B cell (primary cell): Measurements from ENCODE around the gene ZBTB16. TPM values are rescaled to one million over a fixed set of nuclear protein-coding genes. Genes with fewer than 3 reads are reported as not detected.

ENCODE experiments used
- ATAC-seq: fragments of 200-7000 bp; cut with Tn5 transposase; one replicate; pipeline ENCODE4 v1.10.0; 2021; ENCODE audit warnings: low read depth, mild to moderate bottlenecking, moderate number of reproducible peaks, moderate library complexity
- CTCF ChIA-PET: fragments of 350-600 bp; sonication (Branson Sonifier 250); formaldehyde crosslinking; loops from one replicate; lab custom pipeline; 2021; ENCODE audit warnings: antibody characterized with exemption, inconsistent platforms; lab: Charles Lee
- POLR2A ChIA-PET: fragments of 350-600 bp; sonication (Branson Sonifier 250); formaldehyde crosslinking; loops from one replicate; lab custom pipeline; 2021; ENCODE audit warnings: antibody characterized with exemption; lab: Charles Lee
- DNase-seq: peaks from one replicate; pipeline ENCODE4 v3.0.0; 2013
- H2AFZ ChIP-seq: 2 replicates; pipeline ENCODE4 v1.6.1; 2012; ENCODE audit warnings: mild to moderate bottlenecking, low read depth, low read length; ENCODE audit not compliant: insufficient read depth, poor library complexity, severe bottlenecking
- H3K27ac ChIP-seq, 2 donors: 1 replicate in 1 of 2; 2 replicates in 1 of 2; pipeline ENCODE4 v1.5.1; 2012 to 2013; ENCODE audit warnings: low read length in 2 of 2, mild to moderate bottlenecking in 2 of 2, moderate library complexity in 1 of 2
- H3K27me3 ChIP-seq, 4 experiments: fragments of 200-600 bp in 1 of 4; sonication (generic) in 1 of 4; replicated peaks in 1 of 4; 1 replicate in 2 of 4; 2 replicates in 2 of 4; pipeline versions ENCODE4 v1.6.1 to v1.7.0; 2013 to 2016; ENCODE audit warnings: low read length in 3 of 4, mild to moderate bottlenecking in 2 of 4, mixed read lengths in 1 of 4, moderate library complexity in 1 of 4; ENCODE audit not compliant: insufficient read depth in 4 of 4, control insufficient read depth in 3 of 4; ENCODE audit errors: control extremely low read depth in 1 of 4
- H3K36me3 ChIP-seq, 2 experiments: replicated peaks in 1 of 2; 1 replicate in 1 of 2; 2 replicates in 1 of 2; pipeline versions ENCODE4 v1.6.1 to v1.7.1; 2013; ENCODE audit warnings: low read length in 1 of 2; ENCODE audit not compliant: insufficient read depth in 2 of 2, control insufficient read depth in 1 of 2; ENCODE audit errors: control extremely low read depth in 1 of 2, extremely low read depth in 1 of 2
- H3K4me1 ChIP-seq, 2 donors: fragments of 200-600 bp in 1 of 2; sonication (generic) in 1 of 2; 1 replicate in 1 of 2; 2 replicates in 1 of 2; pipeline versions ENCODE4 v1.5.1 to v1.6.1; 2013 to 2017; ENCODE audit warnings: low read length in 2 of 2; ENCODE audit not compliant: control insufficient read depth in 2 of 2, insufficient read depth in 2 of 2
- H3K4me2 ChIP-seq: replicated peaks from 2 replicates; pipeline ENCODE3; 2012; ENCODE audit warnings: mild to moderate bottlenecking, low read depth, low read length; ENCODE audit not compliant: poor library complexity, severe bottlenecking
- H3K4me3 ChIP-seq, 5 experiments: fragments of 200-600 bp in 1 of 5; sonication (generic) in 1 of 5; 1 replicate in 3 of 5; 2 replicates in 2 of 5; pipeline versions ENCODE4 v1.5.1 to v1.7.0; 2011 to 2016; ENCODE audit warnings: low read length in 4 of 5, mild to moderate bottlenecking in 4 of 5, low read depth in 2 of 5, control low read depth in 1 of 5, moderate library complexity in 1 of 5; ENCODE audit not compliant: insufficient read depth in 1 of 5; ENCODE audit errors: control extremely low read depth in 1 of 5, extremely low read depth in 1 of 5
- H3K79me2 ChIP-seq: fragments of 200-600 bp; sonication (generic); one replicate; pipeline ENCODE4 v1.6.0; 2016; ENCODE audit warnings: low read length; ENCODE audit not compliant: control insufficient read depth, insufficient read depth
- H3K9ac ChIP-seq: fragments of 200-600 bp; sonication (generic); 2 replicates; pipeline ENCODE4 v1.6.1; 2017; ENCODE audit warnings: mild to moderate bottlenecking, low read length, moderate library complexity
- H3K9me3 ChIP-seq, 3 donors: one replicate each; pipeline versions ENCODE4 v1.6.1 to v1.7.1; 2013; ENCODE audit warnings: low read length in 2 of 3; ENCODE audit not compliant: control insufficient read depth in 2 of 3, insufficient read depth in 1 of 3; ENCODE audit errors: control extremely low read depth in 1 of 3
- H4K20me1 ChIP-seq: 2 replicates; pipeline ENCODE4 v1.6.0; 2012; ENCODE audit warnings: mild to moderate bottlenecking, low read length; ENCODE audit not compliant: insufficient read depth, control insufficient read depth, poor library complexity, severe bottlenecking
- H3K27ac Mint-ChIP-seq: one replicate; pipeline ENCODE4 v1.8.0; 2021; ENCODE audit warnings: mixed read lengths
- H3K27me3 Mint-ChIP-seq: one replicate; pipeline ENCODE4 v1.8.0; 2021; ENCODE audit warnings: mixed read lengths
- H3K4me1 Mint-ChIP-seq: one replicate; pipeline ENCODE4 v1.8.0; 2021; ENCODE audit warnings: mixed read lengths
- H3K4me3 Mint-ChIP-seq: one replicate; pipeline ENCODE4 v1.8.0; 2021; ENCODE audit warnings: mixed read lengths
- H3K9me3 Mint-ChIP-seq: one replicate; pipeline ENCODE4 v1.8.0; 2022; ENCODE audit warnings: mixed read lengths; ENCODE audit not compliant: insufficient read depth
- CTCF ChIP-seq: fragments of 200-600 bp; IDR thresholded peaks from one replicate; pipeline ENCODE4 v1.8.0; 2022; ENCODE audit warnings: antibody characterized with exemption, mild to moderate bottlenecking
- EZH2 ChIP-seq: IDR thresholded peaks from 2 replicates; pipeline ENCODE4 v1.6.1; 2012; ENCODE audit warnings: borderline replicate concordance, low read depth, mild to moderate bottlenecking, moderate library complexity, low read length; ENCODE audit not compliant: insufficient read depth, poor library complexity, severe bottlenecking
- WGBS: methylation state at CpG from one replicate; pipeline ENCODE4 v1.1.5; 2013; ENCODE audit warnings: missing lambda C conversion rate; ENCODE audit not compliant: insufficient coverage; 5-methylcytosine and 5-hydroxymethylcytosine counted together
- intact Hi-C: fragments of 100-400 bp; cut with micrococcal nuclease; formaldehyde crosslinking; loops from one replicate; pipeline ENCODE4 v1.10.0; 2022
- polyA plus RNA-seq: library from polyadenylated mRNA; depleted of rRNA; stranded (reverse); fragments of >200 nt; gene quantifications from 2 replicates; pipeline ENCODE4 v1.2.3, GENCODE V29; 2012
- total RNA-seq, 2 donors: library from RNA; stranded (reverse); fragments of 120-200 nt in 1 of 2; gene quantifications; 1 replicate in 1 of 2; 2 replicates in 1 of 2; pipeline versions ENCODE4 v1.2.3 to v1.2.4, GENCODE V29; 2013 to 2022

The ZBTB16 gene
- total and polyA plus RNA-seq, 2 donors (not counting 1 experiment from before 2014, with no cell fraction given): 16.0 to 20.6 TPM

GRCh38 chr11:114176321-114176720, 116.8 kb downstream of the ZBTB16 start:
- Mint-ChIP-seq H3K4me3 (no peak overlapping the region), H3K4me1 (peaks cover 66% of the 10 kb centered on the region), H3K27me3 (peaks cover 4% of the 10 kb centered on the region), H3K9me3 (no peaks in the 10 kb centered on the region), H3K27ac (no peak overlapping the region)
- POLR2A ChIA-PET: no interaction called here
- H3K4me1 ChIP-seq: peaks cover 54 to 64% of the 10 kb centered on the region in 2 donors
- CTCF ChIA-PET: interaction anchor here (0.8 to 5.9 kb wide), 6 partner anchors 8 to 280 kb away, joined by 3 to 93 read pairs (median 4); no protein-coding TSS in a partner anchor
- H3K4me3 ChIP-seq: no peak overlapping the region
- peaks cover 5% of the 10 kb centered on the region for H3K79me2 ChIP-seq
- no peaks in the 10 kb centered on the region for H3K9me3 ChIP-seq
- WGBS: 94% methylated on average over 5 of the region's 8 CpGs
- no peak for ATAC-seq
- H3K27ac ChIP-seq: no peak overlapping the region
- H4K20me1 ChIP-seq: no peaks in the 10 kb centered on the region
- intact Hi-C loops: no loop called here
- no peak overlapping the region for H3K9ac ChIP-seq
- TF ChIP-seq EZH2: no peak
- TF ChIP-seq CTCF: no peak
- H3K36me3 ChIP-seq: no peaks in the 10 kb centered on the region
- no peaks in the 10 kb centered on the region for H3K27me3 ChIP-seq
- no peak overlapping the region for H2AFZ ChIP-seq
- no peak overlapping the region for H3K4me2 ChIP-seq
- DNase-seq: no peak

- ChIA-PET POLR2A (interaction anchor here (0.6 to 2.6 kb wide), 4 partner anchors 12 to 137 kb away, joined by 3 to 7 read pairs (median 4); no protein-coding TSS in a partner anchor), CTCF (interaction anchor here (1.0 to 5.9 kb wide), 12 partner anchors 9 to 185 kb away, joined by 3 to 93 read pairs (median 8); partner anchors contain the start of gene ZBTB16)
- WGBS: no CpG with 5 or more reads among the region's 1 CpG
- no peak overlapping the region for H3K4me3 Mint-ChIP-seq
- peak overlapping the region; percentile 83 for H3K27ac Mint-ChIP-seq
- DNase-seq: no peak
- intact Hi-C loops: loop anchor here (2.0 kb wide), 1 partner anchor 18 kb away; no protein-coding TSS in a partner anchor
- H3K9ac ChIP-seq: peak overlapping the region; percentile 34
- TF ChIP-seq EZH2 (no peak), CTCF (no peak)
- H3K79me2 ChIP-seq: no peaks in the 10 kb centered on the region
- H3K27me3 ChIP-seq: no peaks in the 10 kb centered on the region
- H3K27me3 Mint-ChIP-seq: peaks cover 4% of the 10 kb centered on the region
- peaks cover 66% of the 10 kb centered on the region for H3K4me1 Mint-ChIP-seq
- no peaks in the 10 kb centered on the region for H3K9me3 ChIP-seq
- peak overlapping the region; percentile 55 for H3K4me2 ChIP-seq
- no peaks in the 10 kb centered on the region for H3K9me3 Mint-ChIP-seq
- no peaks in the 10 kb centered on the region for H3K36me3 ChIP-seq
- H4K20me1 ChIP-seq: no peaks in the 10 kb centered on the region
- H3K4me1 ChIP-seq: peaks cover 54 to 56% of the 10 kb centered on the region in 2 donors
- no peak overlapping the region for H2AFZ ChIP-seq
- peak overlapping the region; percentile 79 to 84 for H3K27ac ChIP-seq
- no peak overlapping the region for H3K4me3 ChIP-seq
- ATAC-seq: no peak
Observed at GRCh38 chr11:114178656-114179055, 119.1 kb downstream of the ZBTB16 start.
